IMR-90 (cell line): ENCODE data around the gene ZNF236. TPM values are rescaled to one million over a fixed set of nuclear protein-coding genes. Genes with fewer than 3 reads are reported as not detected.

ENCODE experiments used
- ATAC-seq: fragments of 200-7000 bp; cut with Tn5 transposase; 2 replicates; pipeline ENCODE4 v1.9.1; 2020; ENCODE audit warnings: low read depth, mild to moderate bottlenecking, moderate library complexity
- BruUV-seq: library from RNA; stranded (reverse); fragments of 400-500 nt; replicated peaks from 2 replicates; lab custom pipeline; 2021; lab: Mats Ljungman, UMichigan
- CTCF ChIA-PET: fragments of 300-600 bp; formaldehyde crosslinking; extraction: SDS; loops from one replicate; lab custom pipeline; 2021; ENCODE audit warnings: antibody characterized with exemption; lab: Yijun Ruan, JAX
- POLR2A ChIA-PET: fragments of 300-600 bp; sonication (Branson Sonifier 250); formaldehyde crosslinking; loops from one replicate; lab custom pipeline; 2022; ENCODE audit warnings: antibody characterized with exemption; ENCODE audit not compliant: unreplicated experiment; lab: Charles Lee
- DNase-seq: peaks from one replicate; pipeline ENCODE4 v3.0.0; 2013
- H2AFZ ChIP-seq: replicated peaks from 2 replicates; pipeline ENCODE3; 2013; ENCODE audit warnings: low read length, mild to moderate bottlenecking; ENCODE audit not compliant: poor library complexity
- H2AK5ac ChIP-seq: 2 replicates; pipeline ENCODE4 v1.6.1; 2013; ENCODE audit warnings: low read depth, low read length, inconsistent platforms
- H2AK9ac ChIP-seq: replicated peaks from 2 replicates; pipeline ENCODE3; 2013; ENCODE audit warnings: mild to moderate bottlenecking, low read depth, low read length, moderate library complexity; ENCODE audit not compliant: poor library complexity
- H2BK120ac ChIP-seq: 2 replicates; pipeline ENCODE4 v1.6.1; 2013; ENCODE audit warnings: low read depth, low read length, inconsistent platforms
- H2BK15ac ChIP-seq: 3 replicates; pipeline ENCODE4 v1.6.1; 2013; ENCODE audit warnings: low read depth, low read length, inconsistent platforms
- H2BK20ac ChIP-seq: 2 replicates; pipeline ENCODE4 v1.6.1; 2013; ENCODE audit warnings: low read depth, mild to moderate bottlenecking, inconsistent platforms, low read length, moderate library complexity
- H2BK5ac ChIP-seq: 2 replicates; pipeline ENCODE4 v1.6.1; 2013; ENCODE audit warnings: mild to moderate bottlenecking, low read depth, low read length, inconsistent platforms; ENCODE audit not compliant: poor library complexity, severe bottlenecking
- H3K14ac ChIP-seq: replicated peaks from 2 replicates; pipeline ENCODE4 v1.6.1; 2013; ENCODE audit warnings: low read depth, low read length, inconsistent platforms
- H3K18ac ChIP-seq: 2 replicates; pipeline ENCODE4 v1.6.1; 2013; ENCODE audit warnings: low read depth, low read length, control low read depth
- H3K23ac ChIP-seq: 2 replicates; pipeline ENCODE4 v1.6.1; 2013; ENCODE audit warnings: low read depth, low read length, inconsistent platforms
- H3K27ac ChIP-seq: 2 replicates; pipeline ENCODE4 v1.5.1; 2013; ENCODE audit warnings: mild to moderate bottlenecking, control low read depth, low read length; ENCODE audit not compliant: insufficient read depth
- H3K27me3 ChIP-seq: 2 replicates; pipeline ENCODE4 v1.6.1; 2013; ENCODE audit warnings: low read length; ENCODE audit not compliant: control insufficient read depth, insufficient read depth
- H3K36me3 ChIP-seq: 2 replicates; pipeline ENCODE4 v1.6.1; 2013; ENCODE audit warnings: low read length, mixed read lengths; ENCODE audit not compliant: control insufficient read depth, insufficient read depth
- H3K4ac ChIP-seq: 2 replicates; pipeline ENCODE4 v1.6.1; 2013; ENCODE audit warnings: low read depth, low read length, inconsistent platforms
- H3K4me1 ChIP-seq: 2 replicates; pipeline ENCODE4 v1.6.1; 2013; ENCODE audit warnings: low read length, mixed read lengths; ENCODE audit not compliant: control insufficient read depth, insufficient read depth
- H3K4me2 ChIP-seq: 2 replicates; pipeline ENCODE4 v1.6.1; 2013; ENCODE audit warnings: low read depth, mild to moderate bottlenecking, control low read depth, low read length, moderate library complexity
- H3K4me3 ChIP-seq: 2 replicates; pipeline ENCODE4 v1.5.1; 2013; ENCODE audit warnings: low read depth, mild to moderate bottlenecking, control low read depth, low read length, moderate library complexity; ENCODE audit not compliant: insufficient read depth
- H3K56ac ChIP-seq: 2 replicates; pipeline ENCODE4 v1.6.1; 2013; ENCODE audit warnings: low read length, inconsistent platforms; ENCODE audit not compliant: insufficient read depth; ENCODE audit errors: extremely low read depth
- H3K79me1 ChIP-seq, 2 experiments: 2 replicates each; pipeline ENCODE4 v1.6.1; 2013; ENCODE audit warnings: low read length in 2 of 2, inconsistent platforms in 1 of 2, low read depth in 1 of 2
- H3K9ac ChIP-seq: 2 replicates; pipeline ENCODE4 v1.6.1; 2013; ENCODE audit warnings: low read depth, low read length, control low read depth
- H3K9me1 ChIP-seq: 2 replicates; pipeline ENCODE4 v1.6.1; 2013; ENCODE audit warnings: low read length, inconsistent platforms; ENCODE audit not compliant: insufficient read depth
- H3K9me3 ChIP-seq: 2 replicates; pipeline ENCODE4 v1.6.1; 2013; ENCODE audit warnings: low read length; ENCODE audit not compliant: control insufficient read depth, insufficient read depth
- H4K20me1 ChIP-seq: 2 replicates; pipeline ENCODE4 v1.6.1; 2013; ENCODE audit warnings: low read length, inconsistent platforms; ENCODE audit not compliant: insufficient read depth
- H4K5ac ChIP-seq: 2 replicates; pipeline ENCODE4 v1.6.1; 2013; ENCODE audit warnings: mild to moderate bottlenecking, low read depth, low read length, control low read depth
- H4K8ac ChIP-seq, 2 experiments: 2 replicates each; pipeline ENCODE4 v1.6.1; 2013; ENCODE audit warnings: low read depth in 2 of 2, low read length in 2 of 2, control low read depth in 1 of 2, inconsistent platforms in 1 of 2
- H4K91ac ChIP-seq: 2 replicates; pipeline ENCODE4 v1.6.1; 2013; ENCODE audit warnings: low read depth, low read length, inconsistent platforms; ENCODE audit not compliant: insufficient read depth
- BHLHE40 ChIP-seq: fragments of 150-350 bp; IDR thresholded peaks from 2 replicates; pipeline ENCODE4 v1.6.1; 2016; ENCODE audit warnings: mild to moderate bottlenecking, low read depth, low read length
- CEBPB ChIP-seq: IDR thresholded peaks from 2 replicates; pipeline ENCODE4 v1.6.1; 2012; ENCODE audit warnings: low read depth, low read length, improper control_type of control experiment
- CHD1 ChIP-seq: IDR thresholded peaks from 2 replicates; pipeline ENCODE4 v1.6.1; 2012; ENCODE audit warnings: low read depth, low read length, improper control_type of control experiment
- FOS ChIP-seq: fragments of 150-350 bp; IDR thresholded peaks from 2 replicates; pipeline ENCODE4 v1.6.1; 2016; ENCODE audit warnings: low read depth, low read length
- MAFK ChIP-seq: IDR thresholded peaks from 2 replicates; pipeline ENCODE4 v1.6.1; 2012; ENCODE audit warnings: low read depth, low read length, improper control_type of control experiment
- MAZ ChIP-seq: IDR thresholded peaks from 2 replicates; pipeline ENCODE4 v1.6.1; 2012; ENCODE audit warnings: low read depth, mild to moderate bottlenecking, low read length, improper control_type of control experiment, moderate library complexity, borderline replicate concordance
- MXI1 ChIP-seq: IDR thresholded peaks from 2 replicates; pipeline ENCODE4 v1.6.1; 2012; ENCODE audit warnings: low read depth, mild to moderate bottlenecking, low read length, moderate library complexity, borderline replicate concordance
- NFE2L2 ChIP-seq: fragments of 150-350 bp; IDR thresholded peaks from 2 replicates; pipeline ENCODE4 v1.6.1; 2016; ENCODE audit warnings: low read depth, mild to moderate bottlenecking, low read length
- POLR2A ChIP-seq: IDR thresholded peaks from 2 replicates; pipeline ENCODE4 v1.6.1; 2012; ENCODE audit warnings: mild to moderate bottlenecking, low read depth, low read length
- RFX5 ChIP-seq: IDR thresholded peaks from 2 replicates; pipeline ENCODE4 v1.8.0; 2012; ENCODE audit warnings: low read depth, mild to moderate bottlenecking, low read length, moderate library complexity
- SMC3 ChIP-seq: fragments of 150-350 bp; IDR thresholded peaks from 2 replicates; pipeline ENCODE4 v1.6.1; 2016; ENCODE audit warnings: low read depth, mild to moderate bottlenecking, antibody characterized with exemption, low read length, moderate library complexity
- WGBS, 2 experiments: methylation state at CpG; one replicate each; pipeline versions ENCODE4 v1.1.5 to v1.1.7; 2013; ENCODE audit warnings: missing lambda C conversion rate in 2 of 2; ENCODE audit not compliant: insufficient read length in 1 of 2; ENCODE audit errors: extremely low coverage in 2 of 2; 5-methylcytosine and 5-hydroxymethylcytosine counted together
- dilution Hi-C: fragments of 300-500 bp; cut with HindIII; formaldehyde crosslinking; loops from one replicate; pipeline ENCODE4 v1.14.3; 2018; ENCODE audit warnings: low sequenced_read_pairs; ENCODE audit not compliant: unreplicated experiment
- in situ Hi-C: fragments of 300-500 bp; cut with MboI; formaldehyde crosslinking; loops from 3 replicates; pipeline ENCODE4 v1.14.3; 2019; ENCODE audit warnings: low sequenced_read_pairs, inconsistent platforms, mixed read lengths
- intact Hi-C: fragments of 100-400 bp; cut with micrococcal nuclease; formaldehyde crosslinking; loops from 2 replicates; pipeline ENCODE4 v1.10.0; 2022
- polyA plus RNA-seq, 3 experiments: library from polyadenylated mRNA; depleted of rRNA; stranded (reverse); fragments of >200 nt; gene quantifications; 2 replicates each; pipeline ENCODE4 v1.2.3, GENCODE V29; 2012; ENCODE audit warnings: low replicate concordance in 1 of 3
- total RNA-seq: library from RNA; depleted of rRNA; stranded (reverse); fragments of >200 nt; gene quantifications from 2 replicates; pipeline ENCODE4 v1.2.3, GENCODE V29; 2012
- TF ChIP-seq, protein P1 (sequence below): fragments of 150-350 bp; IDR thresholded peaks from 2 replicates; pipeline ENCODE4 v1.6.1; 2017; ENCODE audit warnings: mild to moderate bottlenecking, antibody characterized with exemption, low read length, low read depth
- TF ChIP-seq, protein P2 (sequence below): fragments of 150-350 bp; IDR thresholded peaks from 2 replicates; pipeline ENCODE4 v1.6.1; 2016; ENCODE audit warnings: low read depth, mild to moderate bottlenecking, low read length, moderate library complexity, borderline replicate concordance
- TF ChIP-seq, protein P3 (sequence below): conservative IDR thresholded peaks from 2 replicates; pipeline ENCODE4 v1.5.1; 2012; ENCODE audit warnings: mild to moderate bottlenecking, low read depth, low read length, improper control_type of control experiment

ZNF236 gene
- total and polyA plus RNA-seq, 2 of the 4 experiments (the other 2 are of a cell fraction) = 3.6 to 9.7 TPM

DNA sequence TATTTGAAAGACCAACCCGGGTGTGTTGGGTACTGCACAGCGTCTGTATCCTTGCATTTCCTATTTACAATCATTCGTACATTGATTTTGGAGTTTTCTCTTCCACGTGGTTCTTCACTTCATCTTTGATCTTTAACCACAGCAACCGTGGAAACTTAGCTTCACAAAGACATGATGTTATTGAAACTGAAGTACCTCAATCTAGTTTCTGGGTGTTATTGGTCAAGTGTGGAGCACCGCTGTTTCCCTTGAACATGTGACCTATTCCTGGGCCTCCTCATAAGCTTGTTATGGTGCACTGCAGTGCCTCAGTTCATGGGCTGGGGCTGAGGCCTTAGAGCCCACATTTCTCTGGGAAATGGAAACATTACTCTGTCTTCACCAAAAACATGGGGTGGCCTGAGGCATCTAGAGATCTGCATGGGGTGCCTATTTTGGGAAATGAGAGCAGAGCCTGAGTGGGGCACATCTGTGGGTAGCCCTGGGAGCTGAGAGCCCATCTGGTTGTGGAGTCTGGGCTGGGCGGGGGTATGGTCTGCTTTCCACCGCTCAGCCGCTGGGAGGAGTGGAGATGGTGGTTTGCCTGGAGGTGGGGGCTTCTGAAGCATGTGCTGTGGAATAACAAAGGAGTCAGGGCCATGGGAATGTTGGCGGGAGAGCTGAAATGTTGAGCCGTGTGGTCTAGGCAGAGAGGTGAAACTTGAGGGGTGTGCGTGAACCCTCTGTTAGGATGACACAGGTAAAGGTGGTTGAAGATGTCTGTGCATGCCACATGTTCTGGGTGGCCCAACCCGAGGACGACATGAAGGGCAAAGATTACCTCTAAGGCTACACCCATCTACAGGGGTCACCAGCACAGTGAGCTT is 37.4 kb downstream of the ZNF236 start:
- H3K79me1 ChIP-seq = peaks cover 0 to 3% of the 10 kb centered on the region in 2 experiments; a peak in 2 of 4 replicates
- no peaks in the 10 kb centered on the region for H3K4me1 ChIP-seq
- intact Hi-C loops = no loop called here
- no peaks in the 10 kb centered on the region for H4K20me1 ChIP-seq
- CTCF ChIA-PET = interaction anchor here (1.7 kb wide), 1 partner anchor 57 kb away, joined by 4 read pairs; no protein-coding TSS in a partner anchor
- no peak overlapping the region for H2BK120ac ChIP-seq
- no peak overlapping the region for H4K5ac ChIP-seq
- H3K9me1 ChIP-seq = peaks cover 4% of the 10 kb centered on the region; the same call in 1 of the 2 replicates
- no peak overlapping the region for H3K4me2 ChIP-seq
- DNase-seq = no peak
- H4K91ac ChIP-seq = no peak overlapping the region
- no peak overlapping the region for H3K9ac ChIP-seq
- H4K8ac ChIP-seq = no peak overlapping the region
- H3K4me3 ChIP-seq = no peak overlapping the region
- H3K9me3 ChIP-seq = no peaks in the 10 kb centered on the region
- no peak overlapping the region for H3K23ac ChIP-seq
- POLR2A ChIA-PET = no interaction called here
- no peak overlapping the region for H2BK5ac ChIP-seq
- H3K18ac ChIP-seq = no peak overlapping the region
- H2AK9ac ChIP-seq = no peak overlapping the region
- H3K27me3 ChIP-seq = no peaks in the 10 kb centered on the region
- H2AK5ac ChIP-seq = no peak overlapping the region
- peaks cover 11% of the 10 kb centered on the region for H3K36me3 ChIP-seq
- WGBS, 2 experiments = 100% methylated on average over 2 of the region's 14 CpGs; no CpG with 5 or more reads in 1 of the 2 experiments
- H2BK20ac ChIP-seq = no peak overlapping the region
- H3K56ac ChIP-seq = no peak overlapping the region
- H3K4ac ChIP-seq = no peak overlapping the region
- no peak overlapping the region for H3K27ac ChIP-seq
- ATAC-seq = no peak
- H2BK15ac ChIP-seq = no peak overlapping the region
- in situ Hi-C loops = no loop called here
- dilution Hi-C loops = no loop called here
- no peak overlapping the region for H2AFZ ChIP-seq
- no TSS peak for BruUV-seq
- no peak overlapping the region for H3K14ac ChIP-seq
- TF ChIP-seq NFE2L2 (no peak), CHD1 (no peak), MXI1 (no peak), BHLHE40 (no peak), MAZ (no peak), CEBPB (no peak), POLR2A (no peak), RFX5 (no peak), FOS (no peak), MAFK (no peak), SMC3 (no peak)
- TF ChIP-seq, protein P1, sequence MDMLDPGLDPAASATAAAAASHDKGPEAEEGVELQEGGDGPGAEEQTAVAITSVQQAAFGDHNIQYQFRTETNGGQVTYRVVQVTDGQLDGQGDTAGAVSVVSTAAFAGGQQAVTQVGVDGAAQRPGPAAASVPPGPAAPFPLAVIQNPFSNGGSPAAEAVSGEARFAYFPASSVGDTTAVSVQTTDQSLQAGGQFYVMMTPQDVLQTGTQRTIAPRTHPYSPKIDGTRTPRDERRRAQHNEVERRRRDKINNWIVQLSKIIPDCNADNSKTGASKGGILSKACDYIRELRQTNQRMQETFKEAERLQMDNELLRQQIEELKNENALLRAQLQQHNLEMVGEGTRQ = no peak
- TF ChIP-seq, protein P2, sequence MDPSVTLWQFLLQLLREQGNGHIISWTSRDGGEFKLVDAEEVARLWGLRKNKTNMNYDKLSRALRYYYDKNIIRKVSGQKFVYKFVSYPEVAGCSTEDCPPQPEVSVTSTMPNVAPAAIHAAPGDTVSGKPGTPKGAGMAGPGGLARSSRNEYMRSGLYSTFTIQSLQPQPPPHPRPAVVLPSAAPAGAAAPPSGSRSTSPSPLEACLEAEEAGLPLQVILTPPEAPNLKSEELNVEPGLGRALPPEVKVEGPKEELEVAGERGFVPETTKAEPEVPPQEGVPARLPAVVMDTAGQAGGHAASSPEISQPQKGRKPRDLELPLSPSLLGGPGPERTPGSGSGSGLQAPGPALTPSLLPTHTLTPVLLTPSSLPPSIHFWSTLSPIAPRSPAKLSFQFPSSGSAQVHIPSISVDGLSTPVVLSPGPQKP = no peak
- TF ChIP-seq, protein P3, sequence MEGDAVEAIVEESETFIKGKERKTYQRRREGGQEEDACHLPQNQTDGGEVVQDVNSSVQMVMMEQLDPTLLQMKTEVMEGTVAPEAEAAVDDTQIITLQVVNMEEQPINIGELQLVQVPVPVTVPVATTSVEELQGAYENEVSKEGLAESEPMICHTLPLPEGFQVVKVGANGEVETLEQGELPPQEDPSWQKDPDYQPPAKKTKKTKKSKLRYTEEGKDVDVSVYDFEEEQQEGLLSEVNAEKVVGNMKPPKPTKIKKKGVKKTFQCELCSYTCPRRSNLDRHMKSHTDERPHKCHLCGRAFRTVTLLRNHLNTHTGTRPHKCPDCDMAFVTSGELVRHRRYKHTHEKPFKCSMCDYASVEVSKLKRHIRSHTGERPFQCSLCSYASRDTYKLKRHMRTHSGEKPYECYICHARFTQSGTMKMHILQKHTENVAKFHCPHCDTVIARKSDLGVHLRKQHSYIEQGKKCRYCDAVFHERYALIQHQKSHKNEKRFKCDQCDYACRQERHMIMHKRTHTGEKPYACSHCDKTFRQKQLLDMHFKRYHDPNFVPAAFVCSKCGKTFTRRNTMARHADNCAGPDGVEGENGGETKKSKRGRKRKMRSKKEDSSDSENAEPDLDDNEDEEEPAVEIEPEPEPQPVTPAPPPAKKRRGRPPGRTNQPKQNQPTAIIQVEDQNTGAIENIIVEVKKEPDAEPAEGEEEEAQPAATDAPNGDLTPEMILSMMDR = no peak
